GM19025 (cell line): ENCODE data around the gene CAPN15.
"Not testable (repeated sequence)": the region's sequence is repeated elsewhere in the genome, so short reads cannot be mapped to it uniquely, and the experiment has no call there.

ENCODE experiments used
- ATAC-seq: cut with Tn5 transposase; IDR thresholded peaks from one replicate; pipeline ENCODE4 v1.9.1; 2021; ENCODE audit warnings: mild to moderate bottlenecking, low read depth, moderate library complexity; ENCODE audit not compliant: unreplicated experiment

CAPN15 gene

DNA sequence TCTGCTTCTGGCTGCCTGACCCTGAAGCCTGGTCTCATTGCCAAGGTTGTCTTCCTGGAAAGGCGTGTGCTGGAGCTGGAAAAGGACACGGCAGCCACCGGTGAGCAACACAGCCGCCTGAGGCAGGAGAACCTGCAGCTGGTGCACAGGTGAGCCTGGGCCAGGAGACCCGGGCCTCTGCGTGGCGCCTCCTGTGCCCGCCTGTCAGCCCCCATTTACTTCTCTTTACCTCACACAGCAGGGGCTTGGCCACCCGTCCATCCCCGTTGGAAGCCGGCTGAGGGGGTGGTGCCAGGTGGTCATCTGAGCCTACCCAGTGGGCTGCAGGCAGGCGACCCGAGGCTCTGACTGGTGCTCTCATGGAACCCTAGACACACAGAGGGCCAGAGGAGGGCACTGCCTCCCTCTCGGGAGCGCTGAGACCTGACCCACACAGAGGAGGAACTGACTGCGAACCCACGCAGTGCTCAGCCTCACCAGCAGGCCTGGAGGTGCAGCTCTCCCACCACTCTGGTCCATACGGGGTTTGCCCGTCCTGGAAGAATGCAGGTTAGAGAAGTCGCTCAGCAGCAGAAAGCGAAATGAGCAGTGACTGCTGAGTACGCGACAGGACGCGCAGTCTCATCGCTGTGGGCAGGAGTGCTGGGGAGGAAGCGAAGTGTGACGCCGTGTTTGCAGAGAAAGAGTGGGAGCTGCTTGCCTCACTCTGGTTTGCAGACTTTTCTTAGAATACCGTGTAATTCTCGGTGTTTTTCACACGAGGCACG, 21.9 kb upstream of the CAPN15 start:
- no peak for ATAC-seq

- ATAC-seq, result no peak
Observed at GRCh38 chr16:506246-506546, 21.3 kb upstream of the CAPN15 start.

- not testable (repeated sequence) for ATAC-seq
Observed at GRCh38 chr16:507527-507926, 20.0 kb upstream of the CAPN15 start.

GRCh38 chr16:507996-508395, 19.5 kb upstream of the CAPN15 start:
- ATAC-seq, result no peak

- no peak for ATAC-seq
Observed at GRCh38 chr16:508884-509736, 18.4 kb upstream of the CAPN15 start.

GRCh38 chr16:510066-510825, 17.3 kb upstream of the CAPN15 start:
- ATAC-seq, result no peak

GRCh38 chr16:512802-513201, 14.7 kb upstream of the CAPN15 start:
- no peak for ATAC-seq

GRCh38 chr16:513950-514349, 13.6 kb upstream of the CAPN15 start:
- no peak for ATAC-seq

GRCh38 chr16:515175-515938, 12.2 kb upstream of the CAPN15 start:
- no peak for ATAC-seq

GRCh38 chr16:515939-516226, 11.6 kb upstream of the CAPN15 start:
- no peak for ATAC-seq

DNA sequence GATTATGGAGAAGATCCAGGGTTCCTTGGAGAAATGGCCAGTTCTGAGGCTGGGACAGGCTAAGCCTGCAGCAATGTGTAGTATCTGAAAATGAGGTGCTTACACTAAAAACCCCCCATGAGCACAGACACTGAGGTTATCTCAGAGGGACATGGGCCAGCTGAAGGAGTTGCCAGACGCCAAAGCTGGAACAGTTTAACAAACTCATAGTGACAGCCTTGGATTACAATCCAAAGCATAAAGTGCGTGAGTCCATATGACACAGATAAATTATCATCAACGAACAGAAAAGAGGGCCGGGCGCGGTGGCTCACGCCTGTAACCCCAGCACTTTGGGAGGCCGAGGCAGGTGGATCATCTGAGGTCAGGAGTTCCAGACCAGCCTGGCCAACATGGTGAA, 11.2 kb upstream of the CAPN15 start:
- no peak for ATAC-seq

- ATAC-seq, result no peak
Observed at GRCh38 chr16:518858-519257, 8.7 kb upstream of the CAPN15 start.

GRCh38 chr16:519425-519824, 8.1 kb upstream of the CAPN15 start:
- no peak for ATAC-seq

DNA sequence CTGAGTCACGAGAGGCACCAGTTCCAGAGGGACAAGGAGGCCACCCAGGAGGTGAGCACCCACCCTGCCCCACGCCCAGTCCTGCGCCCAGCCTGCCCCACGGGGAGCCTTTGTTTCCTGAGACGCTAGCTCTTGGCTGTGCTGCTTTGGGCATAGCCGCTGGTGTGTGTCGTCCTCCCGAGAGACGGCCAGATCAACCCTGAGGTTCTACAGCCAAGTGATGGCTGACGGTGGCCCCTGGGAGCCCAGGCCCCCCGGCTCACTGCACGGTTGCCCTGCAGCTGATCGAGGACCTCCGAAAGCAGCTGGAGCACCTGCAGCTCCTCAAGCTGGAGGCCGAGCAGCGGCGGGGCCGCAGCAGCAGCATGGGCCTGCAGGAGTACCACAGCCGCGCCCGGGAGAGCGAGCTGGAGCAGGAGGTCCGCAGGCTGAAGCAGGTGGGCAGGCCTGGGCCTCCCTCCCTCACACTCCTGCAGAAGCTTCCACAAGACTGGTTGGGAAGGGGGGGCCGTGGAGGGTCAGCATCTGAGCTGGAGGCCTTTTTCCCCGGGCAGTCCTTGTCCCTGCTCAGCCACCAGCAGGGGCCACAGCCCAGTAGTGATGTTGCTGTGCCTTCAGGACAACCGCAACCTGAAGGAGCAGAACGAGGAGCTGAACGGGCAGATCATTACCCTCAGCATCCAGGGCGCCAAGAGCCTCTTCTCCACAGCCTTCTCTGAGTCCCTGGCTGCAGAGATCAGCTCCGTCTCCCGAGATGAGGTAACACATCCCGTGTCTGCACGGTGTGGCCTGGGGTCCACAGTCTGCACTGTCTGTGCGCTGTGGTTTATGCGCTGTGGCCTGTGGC, 7.4 kb upstream of the CAPN15 start:
- no peak for ATAC-seq

DNA sequence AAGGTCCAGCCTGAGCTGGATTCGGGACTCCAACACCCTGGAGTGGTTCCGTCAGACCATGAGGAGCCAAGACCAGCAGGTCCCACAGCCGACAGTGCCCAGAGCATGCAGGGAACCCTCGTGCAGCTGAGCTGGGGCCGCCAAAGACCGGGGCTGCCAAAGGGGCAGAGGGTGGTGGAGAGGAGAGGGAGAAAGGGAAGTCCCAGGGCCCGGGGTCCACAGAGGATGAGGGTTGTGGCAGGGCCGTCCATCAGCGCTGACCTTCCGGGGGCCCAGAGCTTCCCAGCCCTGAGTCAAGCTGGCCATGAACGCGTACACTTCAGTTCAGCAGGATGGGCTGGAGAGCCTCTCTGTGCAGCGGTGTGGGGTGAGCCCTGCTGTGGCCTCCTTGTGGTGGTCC, 6.7 kb upstream of the CAPN15 start:
- ATAC-seq, result no peak

GRCh38 chr16:521381-522210, 5.9 kb upstream of the CAPN15 start:
- ATAC-seq, result no peak

DNA sequence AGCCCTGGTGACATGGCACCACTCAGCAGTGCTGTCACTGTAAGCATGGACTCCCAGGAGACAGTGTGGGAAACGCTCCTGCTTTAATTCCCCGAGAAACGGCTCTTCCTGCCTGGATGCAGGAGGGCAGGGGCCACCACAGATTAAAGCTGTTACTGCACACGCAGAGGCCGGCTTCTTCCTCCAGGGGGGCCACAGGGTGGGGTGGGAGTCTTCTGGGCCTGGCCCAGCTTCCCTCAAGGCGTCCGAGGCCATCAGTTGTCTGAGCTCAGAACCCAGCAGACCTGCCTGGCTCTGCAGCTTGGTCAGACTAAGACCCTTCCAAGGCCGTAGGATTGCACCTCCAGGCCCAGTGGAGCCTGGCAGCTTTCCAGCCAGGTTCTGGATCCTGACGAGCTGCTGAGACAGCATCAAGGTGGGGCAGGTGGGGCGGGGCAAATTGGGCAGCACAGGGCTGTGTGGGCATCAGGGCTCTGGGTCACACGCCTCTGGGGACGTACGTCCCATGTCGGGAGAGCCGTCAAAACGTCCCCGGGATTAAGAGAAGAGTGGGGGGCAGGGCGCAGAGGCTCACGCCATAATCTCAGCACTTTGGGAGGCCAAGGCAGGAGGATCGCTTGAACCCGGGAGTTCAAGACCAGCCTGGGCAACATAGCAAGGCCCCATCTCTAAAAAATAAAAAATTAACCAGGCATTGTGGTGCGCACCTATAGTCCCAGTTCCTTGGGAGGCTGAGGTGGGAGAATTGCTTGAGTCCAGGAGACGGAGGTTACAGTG, 5.0 kb upstream of the CAPN15 start:
- ATAC-seq, result no peak

GRCh38 chr16:523097-523741, 4.3 kb upstream of the CAPN15 start:
- no peak for ATAC-seq
